Muscle layer of duodenum (tissue), 2 donors: ENCODE results near the gene PRKAR1B.

Experiments used
- H3K27ac ChIP-seq: one replicate; pipeline ENCODE4 v1.7.0; 2013; ENCODE audit warnings: mild to moderate bottlenecking, low read length
- H3K27me3 ChIP-seq: one replicate; pipeline ENCODE4 v1.7.0; 2013; ENCODE audit warnings: low read depth, mild to moderate bottlenecking, control low read depth, low read length
- H3K36me3 ChIP-seq, 2 donors: one replicate each; pipeline ENCODE4 v1.7.0; 2013; ENCODE audit warnings: low read length in 2 of 2, control low read depth in 1 of 2, mild to moderate bottlenecking in 1 of 2; ENCODE audit not compliant: insufficient read depth in 2 of 2, control insufficient read depth in 1 of 2
- H3K4me1 ChIP-seq, 2 donors: one replicate each; pipeline ENCODE4 v1.7.0; 2013; ENCODE audit warnings: low read length in 2 of 2, mild to moderate bottlenecking in 2 of 2, control low read depth in 1 of 2, moderate library complexity in 1 of 2; ENCODE audit not compliant: insufficient read depth in 2 of 2, control insufficient read depth in 1 of 2
- H3K4me3 ChIP-seq, 2 donors: one replicate each; pipeline ENCODE4 v1.7.0; 2013; ENCODE audit warnings: low read length in 2 of 2, low read depth in 1 of 2, mild to moderate bottlenecking in 1 of 2
- H3K9me3 ChIP-seq, 2 donors: one replicate each; pipeline ENCODE4 v1.7.0; 2013; ENCODE audit warnings: low read length in 2 of 2, control low read depth in 1 of 2, mild to moderate bottlenecking in 1 of 2; ENCODE audit not compliant: control insufficient read depth in 1 of 2
- donor health status: healthy.

The PRKAR1B gene

DNA sequence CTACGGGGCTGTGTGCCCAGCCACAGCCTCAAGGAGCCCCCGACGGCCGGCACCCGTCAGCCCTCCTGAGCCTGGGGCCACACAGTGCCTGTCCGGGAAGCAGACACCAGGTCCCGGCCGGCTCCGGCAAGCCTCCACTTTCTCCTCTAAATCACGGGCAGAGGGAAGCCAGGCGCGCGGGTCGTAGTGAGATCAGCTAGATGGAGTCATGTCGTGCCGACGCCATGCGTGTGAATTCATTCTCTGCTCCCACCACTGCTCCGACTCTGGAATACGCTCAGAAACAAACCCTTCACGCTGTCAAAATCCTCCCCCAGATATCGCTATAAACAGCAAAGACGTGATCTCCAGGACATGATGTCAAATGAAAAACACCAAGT is 94.3 kb downstream of the PRKAR1B start:
- Histone ChIP-seq H3K27ac (no peak overlapping the region), H3K27me3 (no peaks in the 10 kb centered on the region), H3K9me3 (no peaks in the 10 kb centered on the region), H3K36me3 (peaks cover 0 to 4% of the 10 kb centered on the region in 2 donors), H3K4me1 (peaks cover 0 to 4% of the 10 kb centered on the region in 2 donors), H3K4me3 (no peak overlapping the region)

DNA sequence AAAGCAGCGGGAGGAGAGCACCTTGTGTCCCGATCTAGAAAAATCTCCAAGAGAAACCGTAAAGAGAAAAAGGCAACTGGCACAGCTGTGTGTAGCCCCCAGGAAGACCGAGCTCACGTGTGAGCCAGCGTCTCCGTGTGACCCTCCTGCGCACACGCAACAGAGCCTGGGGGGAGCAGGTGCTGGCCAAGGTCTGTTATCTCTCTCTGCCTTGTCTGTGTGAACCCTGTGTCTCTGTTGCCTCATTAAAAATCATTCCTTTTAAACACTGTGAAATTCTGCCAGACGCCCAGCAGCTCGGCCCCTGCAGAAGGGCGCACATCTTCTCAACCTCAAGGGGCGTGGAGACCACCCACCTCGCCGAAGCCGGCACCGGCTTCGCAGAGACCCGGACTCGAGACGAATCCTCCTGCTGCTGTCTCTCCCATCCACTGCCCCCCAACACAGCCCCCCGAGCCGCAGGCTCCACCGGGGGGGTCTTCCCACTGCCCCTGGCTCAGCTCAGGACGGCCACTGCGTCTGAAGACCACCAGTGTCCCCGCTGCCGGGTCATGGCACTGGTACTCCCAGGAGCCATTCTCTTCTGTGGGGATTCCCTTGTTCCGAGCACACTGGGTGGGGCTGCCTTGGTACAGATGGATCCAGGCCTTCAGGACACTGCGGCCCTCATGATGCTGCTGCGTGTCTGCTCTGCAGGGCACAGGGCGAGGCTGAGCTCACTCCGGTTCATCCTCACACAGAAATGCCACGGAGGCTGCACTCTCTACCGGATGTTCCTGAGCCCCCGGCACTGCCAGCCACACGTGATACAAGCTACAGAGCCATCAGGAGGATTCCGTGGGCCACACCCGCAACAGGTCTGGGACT is 94.9 kb downstream of the PRKAR1B start:
- H3K4me1 ChIP-seq = peaks cover 0 to 4% of the 10 kb centered on the region in 2 donors
- no peaks in the 10 kb centered on the region for H3K27me3 ChIP-seq
- H3K36me3 ChIP-seq = peaks cover 0 to 4% of the 10 kb centered on the region in 2 donors
- no peak overlapping the region for H3K27ac ChIP-seq
- H3K4me3 ChIP-seq = no peak overlapping the region
- H3K9me3 ChIP-seq = no peaks in the 10 kb centered on the region

DNA sequence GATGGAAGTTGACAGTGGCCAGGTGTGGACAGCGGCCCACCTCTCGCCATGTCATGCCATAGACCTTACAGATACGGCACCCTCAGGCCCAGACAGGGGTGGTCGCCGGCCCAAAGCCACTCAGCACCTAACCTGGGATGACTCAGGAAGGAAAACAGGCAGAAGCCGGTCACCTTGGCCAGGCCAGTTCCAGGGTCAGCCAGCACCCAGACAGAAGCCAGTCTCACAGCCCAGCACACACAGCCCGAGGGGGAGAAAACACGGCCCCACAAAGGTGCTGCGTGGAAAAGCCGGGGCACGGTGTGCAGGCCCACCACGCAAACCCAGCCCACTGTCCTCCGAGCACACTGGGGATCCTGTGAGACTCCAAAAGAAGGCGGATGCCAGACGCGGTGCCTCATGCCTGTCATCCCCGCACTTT is 95.8 kb downstream of the PRKAR1B start:
- peaks cover 0 to 4% of the 10 kb centered on the region in 2 donors for H3K4me1 ChIP-seq
- H3K9me3 ChIP-seq = no peaks in the 10 kb centered on the region
- H3K4me3 ChIP-seq = no peak overlapping the region
- H3K27me3 ChIP-seq = no peaks in the 10 kb centered on the region
- H3K27ac ChIP-seq = no peak overlapping the region
- peaks cover 0 to 4% of the 10 kb centered on the region in 2 donors for H3K36me3 ChIP-seq

GRCh38 chr7:630539-630938 is 96.5 kb downstream of the PRKAR1B start:
- H3K9me3 ChIP-seq = peaks cover 0 to 2% of the 10 kb centered on the region in 2 donors
- no peak overlapping the region for H3K27ac ChIP-seq
- H3K4me1 ChIP-seq = peaks cover 0 to 4% of the 10 kb centered on the region in 2 donors
- H3K4me3 ChIP-seq = no peak overlapping the region
- no peaks in the 10 kb centered on the region for H3K27me3 ChIP-seq
- peaks cover 0 to 4% of the 10 kb centered on the region in 2 donors for H3K36me3 ChIP-seq

- Histone ChIP-seq H3K27me3 (no peaks in the 10 kb centered on the region), H3K4me1 (peaks cover 0 to 4% of the 10 kb centered on the region in 2 donors), H3K9me3 (peaks cover 0 to 4% of the 10 kb centered on the region in 2 donors), H3K4me3 (no peak overlapping the region), H3K36me3 (peaks cover 0 to under 1% of the 10 kb centered on the region in 2 donors), H3K27ac (no peak overlapping the region)
These were observed 97.0 kb downstream of the PRKAR1B start for GRCh38 chr7:630111-630511.

DNA sequence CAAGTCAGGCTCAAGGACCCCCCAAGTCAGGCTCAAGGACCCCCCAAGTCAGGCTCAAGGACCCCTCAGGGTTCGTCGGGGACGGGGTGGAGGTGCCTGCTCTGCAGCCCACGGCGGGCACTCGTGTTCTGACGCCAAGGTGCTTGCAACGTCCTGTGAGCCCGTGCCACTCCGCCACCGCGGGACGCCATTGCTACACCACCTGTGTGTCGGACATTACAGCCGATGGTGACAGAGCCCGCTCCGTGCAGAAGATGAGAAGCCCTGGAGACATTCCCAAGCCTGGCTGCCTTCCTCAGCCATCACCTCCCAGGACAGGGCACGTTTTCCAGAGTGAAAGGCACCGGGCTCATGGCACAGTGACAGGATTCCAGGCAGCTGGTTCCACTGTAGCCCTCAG is 98.3 kb downstream of the PRKAR1B start:
- no peaks in the 10 kb centered on the region for H3K27me3 ChIP-seq
- no peak overlapping the region for H3K27ac ChIP-seq
- peaks cover 0 to 4% of the 10 kb centered on the region in 2 donors for H3K4me1 ChIP-seq
- H3K36me3 ChIP-seq = no peaks in the 10 kb centered on the region
- H3K9me3 ChIP-seq = peaks cover 0 to 4% of the 10 kb centered on the region in 2 donors
- no peak overlapping the region for H3K4me3 ChIP-seq

DNA sequence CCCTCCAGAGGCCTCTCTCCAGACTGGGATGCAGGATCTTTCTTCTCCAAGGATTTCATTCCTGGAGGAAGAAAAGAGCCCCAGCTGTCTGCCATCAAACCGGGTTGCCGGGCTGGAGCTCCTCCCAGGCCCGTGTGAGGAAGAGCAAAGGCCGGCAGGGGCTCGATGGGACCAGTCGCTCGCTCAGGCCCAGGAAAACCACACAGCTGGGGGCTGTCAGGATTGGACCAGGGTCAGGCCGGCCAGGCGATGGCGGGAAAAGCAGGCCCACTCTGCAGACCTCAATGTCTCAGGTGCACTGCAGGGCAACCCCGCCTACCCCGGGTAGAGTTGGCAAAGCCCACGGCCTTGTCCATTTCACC is 98.7 kb downstream of the PRKAR1B start:
- H3K4me3 ChIP-seq = no peak overlapping the region
- H3K27ac ChIP-seq = no peak overlapping the region
- no peaks in the 10 kb centered on the region for H3K36me3 ChIP-seq
- H3K4me1 ChIP-seq = peaks cover 0 to 4% of the 10 kb centered on the region in 2 donors
- no peaks in the 10 kb centered on the region for H3K27me3 ChIP-seq
- H3K9me3 ChIP-seq = peaks cover 0 to 4% of the 10 kb centered on the region in 2 donors

GRCh38 chr7:627661-628401 is 99.2 kb downstream of the PRKAR1B start:
- H3K9me3 ChIP-seq = peaks cover 0 to 4% of the 10 kb centered on the region in 2 donors
- H3K27me3 ChIP-seq = no peaks in the 10 kb centered on the region
- H3K27ac ChIP-seq = no peak overlapping the region
- H3K4me3 ChIP-seq = no peak overlapping the region
- peaks cover 0 to 4% of the 10 kb centered on the region in 2 donors for H3K4me1 ChIP-seq
- no peaks in the 10 kb centered on the region for H3K36me3 ChIP-seq

- Histone ChIP-seq H3K9me3 (peaks cover 6 to 16% of the 10 kb centered on the region in 2 donors), H3K4me1 (peaks cover 0 to 4% of the 10 kb centered on the region in 2 donors), H3K27me3 (no peaks in the 10 kb centered on the region), H3K4me3 (no peak overlapping the region), H3K36me3 (no peaks in the 10 kb centered on the region), H3K27ac (no peak overlapping the region)
These were observed 101.6 kb downstream of the PRKAR1B start for GRCh38 chr7:625376-625971.

DNA sequence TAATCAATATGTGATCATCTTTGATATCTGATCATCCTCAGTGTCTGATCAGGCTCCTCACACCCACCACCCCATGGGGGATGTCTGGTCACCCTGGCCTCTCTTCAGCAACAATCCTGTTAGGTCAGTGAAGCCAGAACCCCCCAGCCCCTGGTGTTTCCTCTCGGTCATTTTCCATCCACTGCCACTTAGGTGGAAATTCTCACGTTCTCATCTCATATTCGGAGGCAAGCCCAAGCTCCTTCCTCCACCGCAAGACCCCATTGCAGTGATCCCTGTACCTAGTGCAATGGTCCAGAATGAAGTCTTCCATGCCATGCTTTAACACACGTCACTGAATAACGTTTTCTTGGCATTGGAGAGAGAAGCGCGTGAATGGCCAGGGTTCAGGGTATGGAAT is 103.6 kb downstream of the PRKAR1B start:
- Histone ChIP-seq H3K4me3 (no peak overlapping the region), H3K36me3 (no peaks in the 10 kb centered on the region), H3K9me3 (peaks cover 6 to 16% of the 10 kb centered on the region in 2 donors), H3K27me3 (no peaks in the 10 kb centered on the region), H3K4me1 (peaks cover 0 to 3% of the 10 kb centered on the region in 2 donors), H3K27ac (no peak overlapping the region)

DNA sequence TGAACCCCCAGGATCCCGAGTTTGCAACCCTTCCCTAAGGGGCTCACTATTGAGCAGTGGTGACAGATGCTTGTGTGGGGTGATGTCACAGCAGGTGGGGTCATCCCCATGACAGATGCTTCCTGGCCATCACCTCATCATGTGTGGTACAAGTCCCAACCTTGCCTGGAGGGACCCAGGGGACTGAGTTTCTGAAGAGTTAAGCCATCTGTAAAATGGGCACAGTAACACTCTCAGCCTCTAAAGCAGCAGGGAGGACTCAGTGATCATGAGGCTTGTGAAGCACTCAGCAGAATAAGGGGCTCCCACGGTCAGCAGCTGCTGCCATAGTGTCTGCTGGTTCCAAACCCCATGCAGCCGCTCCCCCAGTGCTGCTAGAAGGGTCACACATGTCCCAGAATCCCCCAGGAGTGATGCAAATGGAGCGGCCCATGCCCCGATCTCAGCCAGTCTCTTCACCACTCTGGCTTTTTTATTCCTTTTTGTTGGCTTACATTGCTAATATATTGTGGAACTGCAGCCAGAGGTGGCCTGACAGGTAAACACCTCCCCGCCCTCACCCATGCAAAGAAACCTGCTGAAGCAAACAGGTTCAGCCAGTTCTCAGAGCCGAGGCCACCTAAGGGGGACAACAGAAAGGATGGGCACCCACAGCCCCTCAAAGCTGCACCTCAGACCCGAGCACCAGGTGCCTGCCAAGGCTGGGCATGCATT is 105.4 kb downstream of the PRKAR1B start:
- peaks cover 6 to 16% of the 10 kb centered on the region in 2 donors for H3K9me3 ChIP-seq
- no peak overlapping the region for H3K4me3 ChIP-seq
- H3K4me1 ChIP-seq = no peaks in the 10 kb centered on the region
- no peak overlapping the region for H3K27ac ChIP-seq
- no peaks in the 10 kb centered on the region for H3K27me3 ChIP-seq
- no peaks in the 10 kb centered on the region for H3K36me3 ChIP-seq
